KMS-11 (cell line): ENCODE results near the gene ANKRD13B.

Source experiments
- H2AFZ ChIP-seq: fragments of 200-600 bp; sonication (generic); 2 replicates; pipeline ENCODE4 v1.6.1; 2016; ENCODE audit warnings: antibody characterized with exemption, mixed run types, low read depth
- H3K27ac ChIP-seq: fragments of 200-600 bp; sonication (generic); 2 replicates; pipeline ENCODE4 v1.6.1; 2016; ENCODE audit warnings: mild to moderate bottlenecking, mixed run types
- H3K27me3 ChIP-seq: fragments of 200-600 bp; sonication (generic); 2 replicates; pipeline ENCODE4 v1.6.1; 2017; ENCODE audit warnings: mild to moderate bottlenecking, low read depth, mixed run types, moderate library complexity; ENCODE audit not compliant: insufficient read depth
- H3K36me3 ChIP-seq: fragments of 200-600 bp; sonication (generic); 2 replicates; pipeline ENCODE4 v1.6.1; 2017; ENCODE audit warnings: mild to moderate bottlenecking, mixed run types; ENCODE audit not compliant: insufficient read depth
- H3K4me1 ChIP-seq: fragments of 200-600 bp; sonication (generic); 2 replicates; pipeline ENCODE4 v1.6.1; 2016; ENCODE audit warnings: mild to moderate bottlenecking, low read depth, mixed run types; ENCODE audit not compliant: poor library complexity, severe bottlenecking
- H3K4me2 ChIP-seq: fragments of 200-600 bp; sonication (generic); 2 replicates; pipeline ENCODE4 v1.7.0; 2016; ENCODE audit warnings: mild to moderate bottlenecking, mixed run types
- H3K4me3 ChIP-seq: fragments of 200-600 bp; sonication (generic); IDR thresholded peaks from 2 replicates; pipeline ENCODE4 v1.6.1; 2017; ENCODE audit warnings: low read depth, low read length, mixed read lengths; ENCODE audit not compliant: insufficient read depth
- H3K79me2 ChIP-seq: fragments of 200-600 bp; sonication (generic); 2 replicates; pipeline ENCODE4 v1.6.1; 2016; ENCODE audit warnings: low read depth, mixed run types; ENCODE audit not compliant: insufficient read depth
- H3K9ac ChIP-seq: fragments of 200-600 bp; sonication (generic); 2 replicates; pipeline ENCODE4 v1.6.1; 2016; ENCODE audit warnings: mild to moderate bottlenecking, mixed run types
- H4K20me1 ChIP-seq: fragments of 200-600 bp; sonication (generic); 2 replicates; pipeline ENCODE4 v1.6.1; 2016; ENCODE audit warnings: mild to moderate bottlenecking, mixed run types; ENCODE audit not compliant: insufficient read depth
- CTCF ChIP-seq: fragments of 200-600 bp; sonication (generic); conservative IDR thresholded peaks from 2 replicates; pipeline ENCODE4 v1.6.1; 2017; ENCODE audit warnings: low read depth, mild to moderate bottlenecking, antibody characterized with exemption, low read length, moderate library complexity, mixed read lengths

The ANKRD13B gene

GRCh38 chr17:29563816-29564215, 29.1 kb upstream of the ANKRD13B start:
- Histone ChIP-seq H3K4me3 (no peak overlapping the region), H3K79me2 (peaks cover 11% of the 10 kb centered on the region; the same call in 1 of the 2 replicates), H3K27ac (no peak overlapping the region), H3K36me3 (no peaks in the 10 kb centered on the region), H4K20me1 (no peaks in the 10 kb centered on the region), H3K9ac (no peak overlapping the region), H3K4me2 (peak overlapping the region; percentile 97; the same call in 1 of the 2 replicates), H2AFZ (no peak overlapping the region), H3K27me3 (no peaks in the 10 kb centered on the region), H3K4me1 (peaks cover 20% of the 10 kb centered on the region)
- TF ChIP-seq CTCF: no peak

- no peaks in the 10 kb centered on the region for H3K27me3 ChIP-seq
- no peaks in the 10 kb centered on the region for H3K36me3 ChIP-seq
- peak overlapping the region; percentile 97 for H3K4me2 ChIP-seq
- TF ChIP-seq CTCF: peak; percentile 46
- peaks cover 11% of the 10 kb centered on the region; the same call in 1 of the 2 replicates for H3K79me2 ChIP-seq
- H2AFZ ChIP-seq: peak overlapping the region; percentile 96
- H3K4me3 ChIP-seq: peak overlapping the region; percentile 17
- no peaks in the 10 kb centered on the region for H4K20me1 ChIP-seq
- peak overlapping the region; percentile 55 for H3K9ac ChIP-seq
- H3K27ac ChIP-seq: peak overlapping the region; percentile 90
- H3K4me1 ChIP-seq: peaks cover 30% of the 10 kb centered on the region
These were observed 27.1 kb upstream of the ANKRD13B start for GRCh38 chr17:29565643-29566472.

- Histone ChIP-seq H3K27me3 (no peaks in the 10 kb centered on the region), H3K4me3 (peak within 1 kb of the TSS; percentile 17), H3K9ac (peak within 1 kb of the TSS; percentile 76), H3K4me2 (peak within 1 kb of the TSS; percentile 97), H4K20me1 (no peaks in the 10 kb centered on the region), H3K4me1 (peaks cover 30% of the 10 kb centered on the region), H2AFZ (peak within 1 kb of the TSS; percentile 96), H3K36me3 (no peaks in the 10 kb centered on the region), H3K79me2 (peaks cover 11% of the 10 kb centered on the region; the same call in 1 of the 2 replicates), H3K27ac (peak within 1 kb of the TSS; percentile 90)
- no peak; the same call in 1 of the 2 replicates for TF ChIP-seq CTCF
These were observed 26.2 kb upstream of the ANKRD13B start, which contains the start of gene ABHD15 for GRCh38 chr17:29566473-29567303. ABHD15 (minus strand) TSS chr17:29567037; CDS start chr17:29566966, 71 bp downstream.

- peaks cover 30% of the 10 kb centered on the region for H3K4me1 ChIP-seq
- peak overlapping the region; percentile 76; the same call in 1 of the 2 replicates for H3K9ac ChIP-seq
- TF ChIP-seq CTCF: no peak
- no peaks in the 10 kb centered on the region for H4K20me1 ChIP-seq
- no peak overlapping the region for H3K4me3 ChIP-seq
- H3K27ac ChIP-seq: peak overlapping the region; percentile 90
- H3K27me3 ChIP-seq: no peaks in the 10 kb centered on the region
- H3K4me2 ChIP-seq: peak overlapping the region; percentile 74
- no peaks in the 10 kb centered on the region for H3K36me3 ChIP-seq
- H2AFZ ChIP-seq: peak overlapping the region; percentile 96
- H3K79me2 ChIP-seq: peaks cover 11% of the 10 kb centered on the region; the same call in 1 of the 2 replicates
These were observed 25.7 kb upstream of the ANKRD13B start for GRCh38 chr17:29567304-29567553.
